H1 (cell line): ENCODE measurements around the gene STX16. TPM values are rescaled to one million over a fixed set of nuclear protein-coding genes. Genes with fewer than 3 reads are reported as not detected.

Source experiments
- E2F6 ChIP-seq: IDR thresholded peaks from 2 replicates; pipeline ENCODE4 v1.6.1; 2012; ENCODE audit warnings: inconsistent platforms
- NRF1 ChIP-seq: IDR thresholded peaks from 2 replicates; pipeline ENCODE4 v1.6.1; 2011; ENCODE audit warnings: mild to moderate bottlenecking, low read depth, low read length, improper control_type of control experiment
- polyA plus RNA-seq, 7 experiments: library from polyadenylated mRNA; depleted of rRNA in 3 of 7; stranded (reverse) in 5 of 7; unstranded in 2 of 7; fragments of >200 nt in 5 of 7; fragments of 200-250 nt in 2 of 7; gene quantifications; 1 replicate in 5 of 7; 2 replicates in 1 of 7; 4 replicates in 1 of 7; pipeline versions ENCODE4 v1.2.1 to v1.2.3, GENCODE V29; 2011 to 2013; ENCODE audit warnings: missing spikeins in 2 of 7, mixed read lengths in 2 of 7
- total RNA-seq: library from RNA; stranded (reverse); fragmentation: NEBNext Ultra II Directional; extraction: Animal tissue kit (Norgen Biotek cat#: 25700); gene quantifications from 2 replicates; pipeline ENCODE4 v1.2.1, GENCODE V29; 2021
- TF ChIP-seq, protein P1 (sequence below): IDR thresholded peaks from 2 replicates; pipeline ENCODE4 v1.6.1; 2011; ENCODE audit warnings: low read depth, mild to moderate bottlenecking, low read length; ENCODE audit not compliant: insufficient read depth

The STX16 gene
- total and polyA plus RNA-seq, 2 of the 8 experiments (the other 6 are each of a cell fraction or from before 2014, with no cell fraction given), result 45.2 to 61.6 TPM

DNA sequence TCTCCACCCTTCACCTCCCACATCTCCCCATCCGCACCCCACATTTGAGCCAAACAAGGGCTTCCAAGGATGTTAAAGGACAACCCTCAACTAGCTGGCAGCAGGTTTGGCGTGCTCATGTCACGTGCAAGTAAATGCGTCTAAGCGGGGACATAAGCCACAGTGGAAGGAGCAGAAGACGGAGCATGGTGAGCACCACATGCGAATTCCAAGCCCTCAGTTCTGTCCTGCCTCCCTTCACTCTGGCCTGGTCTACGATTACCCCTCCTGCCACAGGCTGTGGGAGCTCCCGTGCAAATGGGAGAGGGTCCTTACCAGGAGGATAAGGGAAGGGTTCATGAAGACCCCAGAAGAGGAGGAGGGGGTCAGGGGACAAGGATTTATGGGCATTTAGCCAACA, 44.9 kb upstream of the STX16 start (continued):
- TF ChIP-seq, protein P1, sequence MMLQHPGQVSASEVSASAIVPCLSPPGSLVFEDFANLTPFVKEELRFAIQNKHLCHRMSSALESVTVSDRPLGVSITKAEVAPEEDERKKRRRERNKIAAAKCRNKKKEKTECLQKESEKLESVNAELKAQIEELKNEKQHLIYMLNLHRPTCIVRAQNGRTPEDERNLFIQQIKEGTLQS, result no peak
- TF ChIP-seq E2F6 (no peak), NRF1 (no peak)
